IPS-20b (cell line): Measurements from ENCODE around the gene STRIP1.
A peak's percentile ranks its signal among the peaks of the same experiment; 100 is the strongest.

ENCODE experiments used
- H3K27ac ChIP-seq: one replicate; pipeline ENCODE4 v1.5.1; 2013; ENCODE audit warnings: low read length
- H3K27me3 ChIP-seq: 2 replicates; pipeline ENCODE4 v1.6.1; 2013; ENCODE audit warnings: mild to moderate bottlenecking, low read length, inconsistent platforms; ENCODE audit not compliant: insufficient read depth
- H3K36me3 ChIP-seq: 2 replicates; pipeline ENCODE4 v1.6.1; 2013; ENCODE audit warnings: low read depth, mild to moderate bottlenecking, inconsistent platforms, low read length, moderate library complexity; ENCODE audit not compliant: insufficient read depth
- H3K4me1 ChIP-seq: 2 replicates; pipeline ENCODE4 v1.6.1; 2013; ENCODE audit warnings: mild to moderate bottlenecking, control low read depth, inconsistent platforms, low read length, moderate library complexity; ENCODE audit not compliant: insufficient read depth
- H3K4me3 ChIP-seq: 2 replicates; pipeline ENCODE4 v1.5.1; 2013; ENCODE audit warnings: mild to moderate bottlenecking, low read length, inconsistent platforms
- H3K9ac ChIP-seq: 2 replicates; pipeline ENCODE4 v1.6.1; 2013; ENCODE audit warnings: low read depth, mild to moderate bottlenecking, inconsistent platforms, low read length, moderate library complexity
- H3K9me3 ChIP-seq: 2 replicates; pipeline ENCODE4 v1.6.1; 2013; ENCODE audit warnings: mild to moderate bottlenecking, low read depth, low read length, inconsistent platforms; ENCODE audit not compliant: insufficient read depth

The STRIP1 gene

GRCh38 chr1:109997204-109997866 lies 37.1 kb upstream of the STRIP1 start:
- no peak overlapping the region for H3K9ac ChIP-seq
- H3K4me1 ChIP-seq = peaks cover under 1% of the 10 kb centered on the region; the same call in 1 of the 2 replicates
- no peak overlapping the region for H3K4me3 ChIP-seq
- no peaks in the 10 kb centered on the region for H3K27me3 ChIP-seq
- H3K27ac ChIP-seq = no peak overlapping the region
- no peaks in the 10 kb centered on the region for H3K9me3 ChIP-seq
- H3K36me3 ChIP-seq = peaks cover 20% of the 10 kb centered on the region

- Histone ChIP-seq H3K4me1 (peaks cover 6% of the 10 kb centered on the region; the same call in 1 of the 2 replicates), H3K27me3 (no peaks in the 10 kb centered on the region)
Measured at GRCh38 chr1:109997867-109998229, 36.6 kb upstream of the STRIP1 start.

GRCh38 chr1:110002695-110003094 lies 31.7 kb upstream of the STRIP1 start:
- Histone ChIP-seq H3K27ac (no peak overlapping the region), H3K36me3 (no peaks in the 10 kb centered on the region)

More at GRCh38 chr1:109997867-109998229, 36.6 kb upstream of the STRIP1 start:
- H3K4me3 ChIP-seq = no peak overlapping the region
- no peak overlapping the region for H3K27ac ChIP-seq
- peaks cover 20% of the 10 kb centered on the region for H3K36me3 ChIP-seq
- H3K9ac ChIP-seq = no peak overlapping the region
- H3K9me3 ChIP-seq = no peaks in the 10 kb centered on the region

GRCh38 chr1:110003747-110004428 lies 30.5 kb upstream of the STRIP1 start:
- no peaks in the 10 kb centered on the region for H3K27me3 ChIP-seq
- peaks cover 2% of the 10 kb centered on the region for H3K36me3 ChIP-seq
- H3K9me3 ChIP-seq = no peaks in the 10 kb centered on the region
- peak overlapping the region; percentile 54 for H3K27ac ChIP-seq
- peaks cover 54% of the 10 kb centered on the region for H3K4me1 ChIP-seq
- peak overlapping the region; percentile 32 for H3K9ac ChIP-seq
- H3K4me3 ChIP-seq = peak overlapping the region; percentile 31

More at GRCh38 chr1:110002695-110003094, 31.7 kb upstream of the STRIP1 start:
- H3K4me1 ChIP-seq = peaks cover 54% of the 10 kb centered on the region
- no peak overlapping the region for H3K4me3 ChIP-seq
- H3K9ac ChIP-seq = no peak overlapping the region; the same call in 1 of the 2 replicates
- no peaks in the 10 kb centered on the region for H3K9me3 ChIP-seq
- H3K27me3 ChIP-seq = no peaks in the 10 kb centered on the region

GRCh38 chr1:110004583-110004982 lies 29.8 kb upstream of the STRIP1 start:
- peak overlapping the region; percentile 32 for H3K9ac ChIP-seq
- H3K27ac ChIP-seq = peak overlapping the region; percentile 54
- peak overlapping the region; percentile 31; the same call in 1 of the 2 replicates for H3K4me3 ChIP-seq
- H3K27me3 ChIP-seq = no peaks in the 10 kb centered on the region
- H3K4me1 ChIP-seq = peaks cover 54% of the 10 kb centered on the region
- H3K36me3 ChIP-seq = peaks cover 9% of the 10 kb centered on the region
- no peaks in the 10 kb centered on the region for H3K9me3 ChIP-seq

GRCh38 chr1:110005971-110006370 lies 28.5 kb upstream of the STRIP1 start:
- H3K27ac ChIP-seq = no peak overlapping the region
- peaks cover 54% of the 10 kb centered on the region for H3K4me1 ChIP-seq
- H3K36me3 ChIP-seq = peaks cover 23% of the 10 kb centered on the region
- H3K27me3 ChIP-seq = no peaks in the 10 kb centered on the region
- no peaks in the 10 kb centered on the region for H3K9me3 ChIP-seq
- no peak overlapping the region for H3K9ac ChIP-seq
- H3K4me3 ChIP-seq = no peak overlapping the region

GRCh38 chr1:110006516-110006915 lies 27.9 kb upstream of the STRIP1 start:
- Histone ChIP-seq H3K27ac (no peak overlapping the region), H3K36me3 (peaks cover 29% of the 10 kb centered on the region), H3K4me3 (peak overlapping the region; percentile 28; the same call in 1 of the 2 replicates), H3K4me1 (peaks cover 54% of the 10 kb centered on the region), H3K9me3 (no peaks in the 10 kb centered on the region), H3K9ac (no peak overlapping the region; the same call in 1 of the 2 replicates), H3K27me3 (no peaks in the 10 kb centered on the region)

GRCh38 chr1:110007046-110007830 lies 27.2 kb upstream of the STRIP1 start:
- Histone ChIP-seq H3K27me3 (no peaks in the 10 kb centered on the region), H3K36me3 (peaks cover 36% of the 10 kb centered on the region), H3K4me3 (peak overlapping the region; percentile 28; the same call in 1 of the 2 replicates), H3K27ac (no peak overlapping the region), H3K9me3 (no peaks in the 10 kb centered on the region), H3K4me1 (peaks cover 54% of the 10 kb centered on the region), H3K9ac (peak overlapping the region; percentile 4; the same call in 1 of the 2 replicates)

- no peak overlapping the region for H3K4me3 ChIP-seq
- no peak overlapping the region for H3K9ac ChIP-seq
Measured at GRCh38 chr1:110008971-110009565, 25.4 kb upstream of the STRIP1 start.

GRCh38 chr1:110011527-110012041 lies 22.8 kb upstream of the STRIP1 start:
- H3K4me3 ChIP-seq = no peak overlapping the region
- peaks cover 75% of the 10 kb centered on the region for H3K36me3 ChIP-seq
- no peaks in the 10 kb centered on the region for H3K27me3 ChIP-seq
- H3K4me1 ChIP-seq = peaks cover 12% of the 10 kb centered on the region
- H3K9ac ChIP-seq = no peak overlapping the region
- no peaks in the 10 kb centered on the region for H3K9me3 ChIP-seq
- H3K27ac ChIP-seq = no peak overlapping the region

More at GRCh38 chr1:110008971-110009565, 25.4 kb upstream of the STRIP1 start:
- no peak overlapping the region for H3K27ac ChIP-seq
- H3K4me1 ChIP-seq = peaks cover 36% of the 10 kb centered on the region
- H3K27me3 ChIP-seq = no peaks in the 10 kb centered on the region
- H3K36me3 ChIP-seq = peaks cover 50% of the 10 kb centered on the region
- no peaks in the 10 kb centered on the region for H3K9me3 ChIP-seq
